ENCODE data around the gene HDGFL1.

The HDGFL1 gene

GRCh38 chr6:22569281-22570184 lies at the start of gene HDGFL1:
Gene HDGFL1 (plus strand): TSS chr6:22569566. CDS start chr6:22569576, 10 bp downstream.
- no peak for DNase-seq

GRCh38 chr6:22521035-22521434 lies 48.3 kb upstream of the HDGFL1 start:
- DNase-seq = no peak

- no peak for DNase-seq
Measured at GRCh38 chr6:22526736-22527135, 42.6 kb upstream of the HDGFL1 start.

- DNase-seq = no peak
Measured at GRCh38 chr6:22529866-22530265, 39.5 kb upstream of the HDGFL1 start.

GRCh38 chr6:22530506-22530905 lies 38.9 kb upstream of the HDGFL1 start:
- no peak for DNase-seq

GRCh38 chr6:22536122-22536521 lies 33.2 kb upstream of the HDGFL1 start:
- DNase-seq = no peak

- DNase-seq = no peak
Measured at GRCh38 chr6:22544476-22544875, 24.9 kb upstream of the HDGFL1 start.

- no peak for DNase-seq
Measured at GRCh38 chr6:22545051-22545450, 24.3 kb upstream of the HDGFL1 start.

- DNase-seq = no peak
Measured at GRCh38 chr6:22546236-22546635, 23.1 kb upstream of the HDGFL1 start.

- DNase-seq = no peak
Measured at GRCh38 chr6:22550971-22551670, 18.2 kb upstream of the HDGFL1 start.

GRCh38 chr6:22556266-22556665 lies 13.1 kb upstream of the HDGFL1 start:
- no peak for DNase-seq

- DNase-seq = no peak
Measured at GRCh38 chr6:22557007-22557406, 12.4 kb upstream of the HDGFL1 start.

- DNase-seq = no peak
Measured at GRCh38 chr6:22558288-22558882, 11.0 kb upstream of the HDGFL1 start.

GRCh38 chr6:22568854-22569253 lies 512 bp upstream of the HDGFL1 start:
- DNase-seq = no peak

- DNase-seq = no peak
Measured at GRCh38 chr6:22570185-22570551, 802 bp downstream of the HDGFL1 start.

GRCh38 chr6:22575190-22575589 lies 5.8 kb downstream of the HDGFL1 start:
- DNase-seq = no peak

GRCh38 chr6:22579439-22579838 lies 10.1 kb downstream of the HDGFL1 start:
- no peak for DNase-seq

GRCh38 chr6:22580337-22580736 lies 11.0 kb downstream of the HDGFL1 start:
- DNase-seq = no peak

- no peak for DNase-seq
Measured at GRCh38 chr6:22582417-22583205, 13.2 kb downstream of the HDGFL1 start.

GRCh38 chr6:22583230-22583629 lies 13.9 kb downstream of the HDGFL1 start:
- no peak for DNase-seq

- no peak for DNase-seq
Measured at GRCh38 chr6:22583927-22584326, 14.6 kb downstream of the HDGFL1 start.

GRCh38 chr6:22589118-22589517 lies 19.8 kb downstream of the HDGFL1 start:
- DNase-seq = no peak

GRCh38 chr6:22590423-22590822 lies 21.1 kb downstream of the HDGFL1 start:
- no peak for DNase-seq
